Activated CD4-positive, CD25-positive, alpha-beta regulatory T cell treated with anti-CD3 and anti-CD28 coated beads, Interleukin-2, amount 50 U/mL, for 16 hours (primary cell): ENCODE results near the gene HOMEZ.
"Not testable (repeated sequence)": the region's sequence is repeated elsewhere in the genome, so short reads cannot be mapped to it uniquely, and the experiment has no call there.

Experiments used
- DNase-seq: peaks from one replicate; pipeline ENCODE4 v3.0.0-alpha.2; 2020; ENCODE audit warnings: low read depth, low spot score

Gene HOMEZ

GRCh38 chr14:23281247-23281646 lies 4.7 kb downstream of the HOMEZ start:
- no peak for DNase-seq

GRCh38 chr14:23277928-23278327 lies 8.0 kb downstream of the HOMEZ start:
- DNase-seq: not testable (repeated sequence)

GRCh38 chr14:23277189-23277588 lies 8.7 kb downstream of the HOMEZ start:
- no peak for DNase-seq

GRCh38 chr14:23275412-23275811 lies 10.5 kb downstream of the HOMEZ start:
- no peak for DNase-seq

DNA sequence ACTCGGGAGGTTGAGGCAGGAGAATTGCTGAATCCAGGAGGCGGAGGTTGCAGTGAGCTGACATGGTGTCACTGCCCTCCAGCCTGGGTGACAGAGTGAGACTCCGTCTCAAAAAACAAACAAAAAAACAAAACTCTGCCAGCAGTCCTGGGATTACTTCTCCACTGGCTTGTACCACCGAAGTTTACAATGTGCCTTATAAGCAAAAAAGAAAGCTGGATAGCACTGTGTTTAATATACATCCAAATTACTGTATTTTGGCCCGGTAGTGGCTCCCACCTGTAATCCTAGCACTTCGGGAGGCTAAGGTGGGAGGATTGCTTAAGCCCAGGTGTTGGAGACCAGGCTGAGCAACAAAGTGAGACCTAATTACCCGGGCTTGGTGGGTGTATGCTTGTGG lies 16.7 kb downstream of the HOMEZ start:
- DNase-seq: no peak

DNA sequence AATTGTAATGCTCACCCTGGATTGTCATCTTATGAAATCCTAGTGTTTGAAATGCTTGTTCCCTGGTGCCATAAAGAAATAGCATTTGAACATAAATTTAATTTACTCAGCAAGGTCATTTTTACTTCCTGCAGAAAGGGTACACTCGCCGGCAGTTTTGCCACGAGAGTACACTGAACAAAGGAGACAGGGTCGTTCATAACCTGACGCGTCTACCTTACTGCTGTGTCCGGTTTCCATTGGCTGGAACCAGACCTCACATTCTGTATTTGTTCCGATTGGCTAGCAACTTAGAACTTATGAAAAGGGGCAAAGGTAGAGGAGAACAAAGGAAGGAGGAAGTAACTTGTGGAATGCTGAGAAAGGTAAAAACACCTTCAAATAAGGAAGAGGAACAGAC lies 25.1 kb downstream of the HOMEZ start:
- not testable (repeated sequence) for DNase-seq

DNA sequence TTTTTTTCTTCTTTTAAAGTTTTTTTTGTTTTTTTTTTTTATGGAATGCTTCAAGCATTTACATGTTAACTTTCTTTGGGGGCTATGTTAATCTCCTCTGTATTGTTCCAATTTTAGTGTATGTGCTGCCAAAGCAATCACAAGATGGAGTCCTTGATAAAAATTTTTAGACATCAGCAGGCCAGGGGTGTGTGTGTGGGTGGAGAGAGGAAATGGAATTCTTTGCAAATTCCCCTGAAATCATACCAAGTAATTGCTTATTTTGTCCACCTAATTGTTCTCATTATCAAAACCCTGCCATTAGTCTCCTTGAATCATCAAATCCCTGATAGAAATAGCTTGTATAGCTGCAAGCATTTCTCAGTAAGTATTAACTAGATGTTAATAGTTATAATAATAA lies 26.5 kb downstream of the HOMEZ start:
- DNase-seq: no peak

GRCh38 chr14:23258256-23258655 lies 27.7 kb downstream of the HOMEZ start:
- DNase-seq: no peak

DNA sequence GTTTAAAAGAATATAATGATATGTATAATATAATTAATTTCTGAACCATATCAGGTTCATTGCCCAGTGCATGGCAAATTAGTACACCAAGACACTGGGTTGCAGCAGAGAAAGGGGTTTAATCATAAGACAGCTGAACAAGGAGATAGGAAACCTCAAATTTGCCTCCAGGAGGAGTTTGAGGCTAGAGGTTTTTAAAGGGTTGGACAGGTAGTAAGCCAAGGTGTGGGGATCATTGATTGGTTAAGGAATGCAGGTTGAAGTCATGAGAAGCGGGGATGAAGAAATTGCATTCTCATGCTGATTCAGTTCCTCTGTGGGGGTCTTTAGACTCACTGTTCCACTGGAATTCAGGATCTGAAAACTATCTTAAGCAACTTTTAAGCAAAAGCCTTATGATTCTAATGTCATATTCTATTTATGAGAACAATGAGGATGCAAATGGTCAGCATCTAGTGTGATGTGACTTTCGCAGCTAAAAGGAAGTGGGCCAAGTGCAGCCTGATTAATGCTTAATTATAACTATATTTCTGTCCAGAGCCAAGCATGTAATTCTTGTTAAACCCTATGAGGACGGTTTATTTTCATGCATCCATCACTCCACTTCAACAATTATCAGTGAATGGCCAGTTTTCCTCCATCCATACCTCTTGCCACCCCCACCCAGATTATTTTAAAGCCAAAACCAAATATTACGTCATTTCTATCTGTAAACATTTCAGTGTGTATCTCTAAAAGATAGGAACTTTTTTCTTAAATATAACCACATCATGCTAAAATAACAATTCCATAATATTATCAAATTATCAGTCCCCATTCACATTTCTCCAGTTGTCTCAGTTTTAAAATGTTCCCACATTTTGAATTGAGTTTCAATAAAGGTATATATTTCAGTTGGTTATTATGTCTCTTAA lies 33.3 kb downstream of the HOMEZ start:
- no peak for DNase-seq

GRCh38 chr14:23252006-23252405 lies 33.9 kb downstream of the HOMEZ start:
- DNase-seq: no peak

- no peak for DNase-seq
These were observed 36.1 kb downstream of the HOMEZ start for GRCh38 chr14:23249824-23250223.

DNA sequence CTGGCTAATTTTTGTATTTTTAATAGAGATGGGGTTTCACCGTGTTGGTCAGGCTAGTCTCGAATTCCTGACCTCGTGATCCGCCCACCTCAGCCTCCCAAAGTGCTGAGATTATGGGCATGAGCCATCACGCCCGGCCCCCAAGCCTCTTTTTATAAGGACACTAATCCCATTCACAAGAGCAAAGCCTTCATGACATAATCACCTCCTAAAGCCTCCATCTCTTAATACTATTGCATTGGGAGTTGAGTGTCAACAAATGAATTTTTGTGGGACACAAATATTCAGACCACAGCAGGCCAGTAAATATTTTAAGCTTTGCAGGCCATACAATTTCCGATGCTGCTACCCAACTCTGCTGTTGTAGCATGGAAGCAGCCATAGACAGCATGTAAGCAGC lies 37.3 kb downstream of the HOMEZ start:
- no peak for DNase-seq

- no peak for DNase-seq
These were observed 40.6 kb downstream of the HOMEZ start for GRCh38 chr14:23245282-23245681.

GRCh38 chr14:23243066-23243465 lies 42.9 kb downstream of the HOMEZ start:
- DNase-seq: no peak

- DNase-seq: no peak
These were observed 43.9 kb downstream of the HOMEZ start for GRCh38 chr14:23242076-23242475.

DNA sequence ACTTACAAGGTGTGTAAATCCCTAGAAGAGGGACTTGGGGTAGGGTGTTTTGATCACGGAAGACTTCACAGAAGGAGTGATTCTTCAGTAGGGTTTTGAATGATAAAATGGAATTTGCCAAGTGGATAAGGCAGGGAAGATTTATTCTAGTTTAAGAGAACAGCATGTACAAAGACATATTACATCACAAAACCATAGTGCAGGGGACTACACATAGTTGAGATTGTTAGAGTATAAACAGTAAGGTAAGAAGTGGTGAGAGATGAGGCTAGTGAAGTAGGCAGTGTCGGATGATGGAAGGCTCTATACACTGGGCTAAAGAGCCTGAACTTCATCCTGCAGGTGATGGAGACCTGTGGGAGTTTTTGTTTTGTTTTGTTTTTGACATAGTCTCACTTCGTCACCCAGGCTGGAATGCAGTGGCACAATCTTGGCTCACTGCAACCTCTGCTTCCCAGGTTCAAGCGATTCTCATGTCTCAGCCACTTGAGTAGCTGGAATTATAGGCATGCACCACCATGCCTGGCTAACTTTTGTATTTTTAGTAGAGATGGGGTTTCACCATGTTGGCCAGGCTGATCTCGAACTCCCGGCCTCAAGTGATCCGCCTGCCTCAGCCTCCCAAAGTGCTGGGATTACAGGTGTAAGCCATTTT lies 44.7 kb downstream of the HOMEZ start:
- not testable (repeated sequence) for DNase-seq

GRCh38 chr14:23240661-23241060 lies 45.3 kb downstream of the HOMEZ start:
- no peak for DNase-seq

DNA sequence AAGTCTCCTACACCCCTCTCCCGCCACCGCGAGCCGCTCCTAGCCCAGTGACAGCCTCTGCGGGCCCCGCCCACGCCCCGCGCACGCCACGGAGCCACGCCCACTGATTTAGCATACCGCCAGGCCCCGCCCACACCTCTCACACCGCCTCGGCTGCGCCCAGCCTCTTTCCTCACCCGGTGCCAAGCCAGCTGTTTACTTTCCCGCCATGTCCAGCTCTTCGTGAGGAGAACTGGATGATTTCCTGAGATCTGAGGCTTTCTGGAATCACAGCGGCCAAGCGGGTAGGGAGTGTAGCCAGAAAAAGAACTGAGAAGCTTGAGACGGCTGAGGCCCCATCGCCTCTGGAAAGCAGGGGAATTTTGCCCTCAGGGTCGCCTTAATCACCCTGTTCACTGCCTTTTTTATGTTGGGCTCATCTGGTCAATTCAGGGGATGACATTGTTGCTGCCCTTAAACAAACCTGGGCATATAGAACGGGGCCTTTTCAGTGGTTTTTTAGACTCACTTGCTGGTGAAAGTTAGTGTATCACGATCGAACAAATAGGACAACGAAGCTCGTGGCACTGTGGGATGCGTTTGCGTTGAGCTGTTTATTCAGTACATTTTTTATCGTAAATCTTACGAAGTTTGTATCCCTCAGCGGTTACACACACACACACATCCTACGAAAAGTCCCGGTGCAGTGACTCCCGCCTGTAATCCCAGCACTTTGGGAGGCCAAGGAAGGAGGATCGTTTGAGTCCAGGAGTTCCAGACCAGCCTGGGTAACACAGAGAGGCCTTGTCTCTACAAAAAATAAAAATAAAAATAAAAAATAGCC lies 47.9 kb downstream of the HOMEZ start, which contains the start of gene RNF212B:
TSS of gene RNF212B (plus strand) at position 165 of the 823 bp plus-strand sequence. CDS start 2,410 bp downstream, outside the sequence.
- DNase-seq: peak; percentile 48

GRCh38 chr14:23232241-23232808 lies 53.6 kb downstream of the HOMEZ start:
- DNase-seq: not testable (repeated sequence)

GRCh38 chr14:23228812-23229211 lies 57.1 kb downstream of the HOMEZ start:
- no peak for DNase-seq

DNA sequence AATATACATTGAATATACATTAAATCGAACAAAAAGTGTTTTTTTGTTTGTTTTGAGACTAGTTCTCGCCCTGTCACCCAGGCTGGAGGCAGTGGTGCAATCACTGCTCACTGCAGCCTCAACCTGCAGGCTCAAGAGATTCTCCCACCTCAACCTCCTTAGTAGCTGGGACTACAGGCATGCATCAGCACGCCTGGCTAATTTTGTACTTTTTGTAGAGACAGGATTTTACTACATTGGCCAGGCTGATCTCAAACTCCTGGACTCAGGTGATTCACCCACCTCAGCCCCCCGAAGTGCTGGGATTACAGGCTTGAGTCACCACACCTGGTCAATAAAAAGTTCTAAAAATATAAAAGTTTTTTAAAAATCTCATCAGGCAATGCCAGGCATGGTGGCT lies 58.4 kb downstream of the HOMEZ start:
- DNase-seq: no peak

- not testable (repeated sequence) for DNase-seq
These were observed 61.0 kb downstream of the HOMEZ start for GRCh38 chr14:23224958-23225357.
